HepG2 (cell line): ENCODE data around the gene ZBTB45.

Source experiments
- ZNF207 ChIP-seq: fragments of 450-650 bp; IDR thresholded peaks from 2 replicates; pipeline ENCODE4 v1.6.1; 2016; ENCODE audit warnings: antibody characterized with exemption, borderline replicate concordance
- TF ChIP-seq, protein P1 (sequence below): IDR thresholded peaks from 2 replicates; pipeline ENCODE4 v1.6.1; 2012; ENCODE audit warnings: inconsistent platforms
- TF ChIP-seq, protein P2 (sequence below): sonication (generic); formaldehyde crosslinking; IDR thresholded peaks from 2 replicates; pipeline ENCODE4 v1.9.0; 2021; ENCODE audit warnings: missing genetic modification reagents, borderline replicate concordance

DNA sequence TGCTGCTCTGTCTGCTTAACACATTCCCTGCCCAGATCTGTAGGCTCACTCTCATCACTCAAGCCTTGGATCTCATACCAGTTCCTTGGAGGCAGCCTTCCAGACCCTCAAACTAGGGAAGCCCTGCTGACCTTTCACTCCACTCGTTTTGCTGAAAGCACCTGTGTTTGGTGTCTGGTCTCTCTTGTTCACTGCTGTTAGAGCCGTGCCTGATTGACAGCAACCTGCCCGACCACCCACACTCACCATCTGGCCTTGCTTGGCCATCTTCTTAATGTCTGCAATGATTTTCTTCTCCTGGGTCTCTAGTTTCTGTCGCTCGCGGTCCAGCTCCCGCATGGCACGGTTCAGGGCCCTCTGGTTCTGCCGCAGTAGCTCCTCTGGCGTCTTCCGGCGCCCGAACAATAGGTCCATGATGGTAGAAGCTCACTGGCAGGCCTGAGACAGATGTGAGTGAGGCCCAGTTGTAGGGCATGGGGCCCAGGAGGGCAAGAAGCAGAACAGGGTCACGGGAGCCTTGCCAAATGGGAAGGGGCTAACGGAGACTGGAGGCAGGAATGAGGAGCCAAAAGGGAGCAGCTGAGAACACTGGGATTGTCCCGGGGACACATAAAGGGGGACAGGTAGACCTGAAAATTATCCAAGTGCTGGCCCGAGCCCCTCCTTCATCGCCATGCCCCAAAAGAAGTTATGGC, 34.3 kb upstream of the ZBTB45 start:
- no peak for TF ChIP-seq ZNF207
- TF ChIP-seq, protein P1, sequence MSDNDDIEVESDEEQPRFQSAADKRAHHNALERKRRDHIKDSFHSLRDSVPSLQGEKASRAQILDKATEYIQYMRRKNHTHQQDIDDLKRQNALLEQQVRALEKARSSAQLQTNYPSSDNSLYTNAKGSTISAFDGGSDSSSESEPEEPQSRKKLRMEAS: no peak
- TF ChIP-seq, protein P2, sequence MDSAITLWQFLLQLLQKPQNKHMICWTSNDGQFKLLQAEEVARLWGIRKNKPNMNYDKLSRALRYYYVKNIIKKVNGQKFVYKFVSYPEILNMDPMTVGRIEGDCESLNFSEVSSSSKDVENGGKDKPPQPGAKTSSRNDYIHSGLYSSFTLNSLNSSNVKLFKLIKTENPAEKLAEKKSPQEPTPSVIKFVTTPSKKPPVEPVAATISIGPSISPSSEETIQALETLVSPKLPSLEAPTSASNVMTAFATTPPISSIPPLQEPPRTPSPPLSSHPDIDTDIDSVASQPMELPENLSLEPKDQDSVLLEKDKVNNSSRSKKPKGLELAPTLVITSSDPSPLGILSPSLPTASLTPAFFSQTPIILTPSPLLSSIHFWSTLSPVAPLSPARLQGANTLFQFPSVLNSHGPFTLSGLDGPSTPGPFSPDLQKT (CRISPR knock-in tag): no peak
